Epithelial cell of proximal tubule (primary cell): ENCODE measurements around the gene GPR150. TPM values are rescaled to one million over a fixed set of nuclear protein-coding genes. Genes with fewer than 3 reads are reported as not detected.

Experiments used
- DNase-seq: peaks from one replicate; pipeline ENCODE4 v3.0.0-alpha.2; 2011; ENCODE audit warnings: low read depth
- H3K4me3 ChIP-seq: 2 replicates; pipeline ENCODE4 v1.5.1; 2011; ENCODE audit warnings: low read depth, mild to moderate bottlenecking, low read length
- CTCF ChIP-seq: conservative IDR thresholded peaks from 2 replicates; pipeline ENCODE4 v1.5.1; 2012; ENCODE audit warnings: low read depth, mild to moderate bottlenecking, low read length
- total RNA-seq: library from RNA; depleted of rRNA; stranded (reverse); fragments of >200 nt; gene quantifications from 2 replicates; pipeline ENCODE4 v1.2.3, GENCODE V29; 2015

GPR150 gene
- total RNA-seq, 1 donor from 2014 or later = 0.58 TPM

GRCh38 chr5:95649274-95649673 lies 29.4 kb downstream of the GPR150 start:
- no peak for TF ChIP-seq CTCF
- H3K4me3 ChIP-seq = no peak overlapping the region
- no peak for DNase-seq

- no peak for TF ChIP-seq CTCF
- DNase-seq = no peak
These were observed 30.1 kb downstream of the GPR150 start for GRCh38 chr5:95649842-95650620.

GRCh38 chr5:95652849-95653248 lies 33.0 kb downstream of the GPR150 start:
- H3K4me3 ChIP-seq = no peak overlapping the region
- no peak for DNase-seq
- no peak for TF ChIP-seq CTCF

More at GRCh38 chr5:95649842-95650620, 30.1 kb downstream of the GPR150 start:
- no peak overlapping the region for H3K4me3 ChIP-seq

- TF ChIP-seq CTCF = no peak
- DNase-seq = no peak
- H3K4me3 ChIP-seq = no peak overlapping the region
These were observed 34.3 kb downstream of the GPR150 start for GRCh38 chr5:95654196-95654595.

- no peak overlapping the region for H3K4me3 ChIP-seq
- no peak for DNase-seq
- TF ChIP-seq CTCF = no peak
These were observed 35.7 kb downstream of the GPR150 start for GRCh38 chr5:95655575-95655974.

- H3K4me3 ChIP-seq = no peak overlapping the region
- DNase-seq = no peak
- TF ChIP-seq CTCF = no peak
These were observed 40.2 kb downstream of the GPR150 start for GRCh38 chr5:95660060-95660459.

GRCh38 chr5:95662946-95663345 lies 43.1 kb downstream of the GPR150 start:
- TF ChIP-seq CTCF = no peak
- DNase-seq = no peak
- H3K4me3 ChIP-seq = no peak overlapping the region
